G401.6 (cell line): ENCODE results near the gene LEMD2.
A peak's percentile ranks its signal among the peaks of the same experiment; 100 is the strongest.

Experiments used
- FAIRE-seq: peaks from 2 replicates; lab custom pipeline; 2012; peaks lifted over from hg19 to GRCh38; lab: Jason Lieb, UNC

Gene LEMD2

DNA sequence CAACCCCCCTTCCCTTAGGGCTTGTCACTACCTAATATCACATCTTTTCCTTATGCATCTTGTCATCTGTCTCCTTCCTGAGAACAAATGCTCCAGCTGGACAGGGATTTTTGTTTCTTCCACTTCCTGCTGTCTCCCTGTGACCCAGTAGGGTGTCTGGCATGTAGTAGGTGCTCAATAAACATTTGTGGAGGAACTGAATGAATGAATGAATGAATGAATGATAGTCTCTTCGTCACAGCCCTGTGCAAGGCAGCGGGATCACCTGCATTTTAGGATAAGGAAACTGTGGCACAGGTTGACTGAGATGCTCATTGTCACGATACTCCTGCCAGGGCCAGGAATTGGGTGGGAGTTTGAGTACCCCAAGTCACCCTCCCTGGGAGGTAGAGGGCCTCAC, 14.2 kb downstream of the LEMD2 start:
- FAIRE-seq, result no peak

DNA sequence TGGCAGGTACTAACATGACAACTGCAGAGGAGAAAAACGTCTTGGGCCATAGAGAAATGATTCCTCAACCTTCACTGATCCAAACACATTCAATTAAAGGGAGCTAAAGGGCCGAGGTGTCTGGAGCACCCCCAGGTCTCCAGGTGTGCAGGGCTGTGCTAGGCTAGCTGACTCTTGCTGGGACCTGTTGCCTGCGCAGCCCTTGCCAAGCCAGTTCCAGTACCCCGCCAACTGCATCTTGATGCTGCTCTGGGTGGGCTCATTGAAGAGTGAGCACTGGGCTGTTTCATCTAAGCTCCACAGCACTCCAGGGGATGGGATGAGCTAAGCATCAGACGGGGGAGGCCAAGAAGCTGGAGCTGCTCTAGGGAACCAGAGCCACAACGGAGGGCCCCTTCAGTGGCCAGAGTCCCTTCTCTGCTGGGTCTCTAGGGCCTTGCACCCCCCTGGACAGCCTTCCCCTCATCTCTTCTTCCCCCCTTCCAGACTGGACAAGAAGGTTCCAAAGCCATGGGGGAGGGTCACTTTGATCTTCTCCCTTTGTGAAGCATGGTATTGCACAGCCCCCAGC, 15.9 kb downstream of the LEMD2 start:
- no peak for FAIRE-seq

DNA sequence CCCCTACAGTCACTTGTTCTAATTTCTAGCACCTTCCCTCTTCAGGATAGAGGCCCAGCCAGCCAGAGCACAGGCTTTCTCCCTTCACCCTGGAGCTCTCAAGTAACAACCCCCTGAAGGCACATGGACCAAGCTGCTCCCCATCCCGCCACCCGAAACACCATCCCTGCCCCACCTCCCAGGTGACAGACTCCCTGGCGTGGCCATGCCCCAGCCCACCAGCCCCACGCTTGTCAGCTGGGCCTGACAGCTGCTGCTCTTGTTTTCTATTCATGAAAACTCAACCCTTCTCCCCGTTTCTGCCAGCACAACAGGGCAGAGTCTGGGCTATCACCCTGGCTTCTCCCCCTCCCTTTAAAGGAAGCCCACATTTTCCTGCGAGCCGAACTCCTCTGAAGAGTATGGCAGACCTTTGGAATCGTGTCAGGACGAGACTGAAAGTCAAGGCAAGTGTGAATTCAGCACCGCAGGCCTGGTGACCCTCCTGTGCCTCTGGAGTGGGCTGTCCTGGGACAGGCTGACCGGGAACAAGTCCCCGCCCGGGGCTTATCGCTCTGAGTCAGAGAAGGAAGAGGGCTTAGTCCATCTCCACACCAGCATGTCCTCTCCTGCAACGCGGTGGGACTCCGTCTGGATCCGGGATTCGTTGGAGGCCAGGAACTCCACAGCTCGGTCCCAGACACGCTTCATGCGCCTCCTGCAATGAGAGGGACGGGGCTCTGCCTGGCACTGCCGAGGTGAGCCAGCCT, 16.7 kb downstream of the LEMD2 start:
- FAIRE-seq, result no peak

DNA sequence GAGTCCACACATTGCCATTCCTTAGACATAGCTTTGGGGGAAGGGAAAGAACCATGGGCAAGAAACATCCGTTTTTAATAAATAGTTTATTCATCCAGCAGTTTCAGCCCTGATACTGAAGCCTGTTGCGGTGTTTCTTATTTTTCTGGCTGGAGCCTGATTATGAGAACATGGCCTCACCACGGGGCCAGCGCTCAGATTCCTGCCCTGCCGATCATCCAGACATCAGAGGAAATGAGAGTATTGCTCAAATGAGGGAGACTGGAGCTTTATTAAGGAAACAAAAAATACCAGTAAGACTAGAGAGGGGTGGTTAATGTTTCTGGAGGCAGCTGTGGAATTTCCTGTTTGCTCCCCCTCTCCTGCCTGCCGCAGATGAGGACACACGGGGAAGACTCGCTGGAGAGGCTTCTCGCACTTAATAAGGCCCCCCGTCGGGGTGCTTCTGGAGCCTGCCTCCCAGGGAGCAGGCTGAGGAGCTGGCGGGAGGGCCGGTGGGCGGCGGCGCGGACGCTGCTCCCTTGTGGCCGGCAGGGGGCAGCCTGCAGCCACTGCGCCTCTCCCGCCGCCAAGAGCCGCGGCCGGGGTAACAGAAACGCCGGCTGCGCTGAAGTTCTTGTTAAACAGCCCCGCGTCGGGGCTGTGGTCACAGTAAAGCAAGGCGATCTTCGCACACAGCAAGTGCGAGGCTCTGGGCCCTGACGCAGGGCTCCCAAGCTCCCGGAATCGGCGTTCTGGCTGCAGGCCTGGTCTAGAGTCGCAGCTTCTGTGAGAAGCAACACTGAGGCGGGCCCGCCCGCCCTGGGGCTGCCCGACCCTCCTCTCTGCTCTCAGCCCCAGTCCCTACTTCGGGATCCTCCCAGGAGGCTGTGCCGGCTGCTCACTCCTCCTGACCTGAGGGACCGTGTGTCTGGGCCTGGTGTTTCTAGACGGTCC, 17.5 kb downstream of the LEMD2 start:
- peak; percentile 89 for FAIRE-seq

DNA sequence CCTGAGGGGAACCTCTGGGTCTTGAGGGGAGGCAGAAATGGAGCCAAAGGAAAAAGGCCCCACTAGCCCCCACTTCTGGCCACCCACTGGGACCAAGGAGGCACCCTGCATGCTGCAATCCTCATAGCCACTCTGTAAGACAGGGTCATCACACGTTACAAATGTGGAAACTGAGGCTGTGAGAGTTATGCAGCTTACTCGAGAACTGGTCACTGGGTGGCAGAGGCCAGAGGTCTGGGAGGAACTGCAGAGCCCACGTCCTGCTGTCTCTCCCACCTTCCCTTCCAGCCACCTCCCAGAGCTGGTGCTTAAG, 18.1 kb downstream of the LEMD2 start:
- FAIRE-seq, result no peak

DNA sequence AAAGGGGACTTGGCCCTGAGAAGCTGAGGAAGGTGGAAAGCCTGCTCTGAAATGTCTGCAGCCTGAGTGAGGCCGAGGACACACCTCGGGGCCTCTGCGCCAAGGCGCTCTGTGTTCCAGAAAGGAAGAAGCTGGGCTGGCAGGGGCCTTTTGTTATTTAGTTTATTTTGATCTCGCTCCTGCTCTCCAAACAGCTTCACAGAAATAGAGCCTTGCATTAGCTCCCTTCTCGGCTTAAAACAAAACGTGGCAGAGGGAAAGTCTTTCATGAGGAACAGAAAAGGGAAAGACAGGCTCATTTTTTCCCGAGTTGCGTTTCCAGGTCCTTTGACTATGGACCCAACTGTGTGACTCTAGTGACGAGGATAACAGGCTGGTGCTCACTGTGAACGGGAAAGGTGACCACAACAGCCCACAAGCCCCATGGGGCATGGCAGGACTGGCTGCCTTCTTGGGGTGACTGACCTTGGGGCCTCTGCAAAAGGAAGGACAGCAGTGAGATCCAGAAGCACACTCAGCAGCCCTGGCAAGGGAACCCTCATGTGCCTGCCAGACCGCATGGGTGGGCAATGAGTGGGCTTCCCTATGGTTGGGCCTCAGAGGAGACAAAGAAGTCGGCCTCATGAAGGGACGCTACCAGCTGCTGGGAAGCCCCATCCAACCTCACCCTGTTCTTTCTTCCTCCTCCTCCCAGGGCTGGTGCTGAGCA, 18.7 kb downstream of the LEMD2 start:
- no peak for FAIRE-seq

DNA sequence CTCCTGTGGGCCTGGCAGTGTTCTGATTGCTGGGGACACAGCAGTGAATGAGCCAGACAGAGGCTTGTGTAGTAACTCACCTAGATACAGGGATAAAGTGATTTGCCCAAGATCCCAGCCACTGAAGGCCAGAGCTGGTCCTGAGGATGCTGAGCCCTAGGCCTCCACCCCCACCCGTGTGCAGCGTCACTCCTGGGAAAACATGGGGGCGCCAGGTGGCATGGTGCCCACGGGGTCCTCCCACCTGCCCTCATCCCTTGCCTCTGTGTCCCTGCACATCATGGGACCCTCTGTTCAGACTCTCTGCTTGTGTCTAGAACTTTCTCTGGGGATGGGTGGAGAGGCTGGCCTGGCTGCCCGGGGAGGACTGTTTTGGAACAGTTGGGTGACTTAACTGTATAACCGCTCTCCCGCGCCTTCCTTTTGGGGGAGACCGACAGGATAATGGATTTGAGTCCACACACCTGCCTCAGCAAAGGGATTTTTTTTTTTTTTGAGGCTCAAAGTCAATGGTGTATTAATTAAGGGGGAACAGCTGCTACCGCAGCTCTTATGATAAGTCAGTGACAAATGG, 19.6 kb downstream of the LEMD2 start:
- FAIRE-seq, result no peak

DNA sequence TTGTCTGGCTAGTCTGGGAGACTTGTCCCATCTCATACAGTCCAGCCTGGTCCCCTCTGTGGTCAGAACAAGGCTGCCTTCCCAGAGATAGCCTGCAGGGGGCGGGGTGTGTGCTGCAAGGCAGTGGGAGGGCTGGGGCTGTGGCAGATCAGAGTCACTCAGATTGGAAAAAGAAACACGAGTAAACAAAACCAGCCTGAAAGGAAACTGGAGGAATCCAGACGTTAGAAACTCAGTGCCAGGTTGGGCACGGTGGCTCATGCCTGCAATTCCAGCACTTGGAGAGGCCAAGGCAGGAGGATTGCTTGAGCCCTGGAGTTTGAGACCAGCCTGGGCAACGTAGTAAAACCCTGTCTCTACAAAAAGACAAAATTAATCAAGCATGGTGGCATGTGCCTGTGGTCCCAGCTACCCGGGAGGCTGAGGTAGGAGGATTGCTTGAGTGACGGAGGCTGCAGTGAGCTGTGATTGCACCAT, 20.2 kb downstream of the LEMD2 start:
- peak; percentile 54 for FAIRE-seq

DNA sequence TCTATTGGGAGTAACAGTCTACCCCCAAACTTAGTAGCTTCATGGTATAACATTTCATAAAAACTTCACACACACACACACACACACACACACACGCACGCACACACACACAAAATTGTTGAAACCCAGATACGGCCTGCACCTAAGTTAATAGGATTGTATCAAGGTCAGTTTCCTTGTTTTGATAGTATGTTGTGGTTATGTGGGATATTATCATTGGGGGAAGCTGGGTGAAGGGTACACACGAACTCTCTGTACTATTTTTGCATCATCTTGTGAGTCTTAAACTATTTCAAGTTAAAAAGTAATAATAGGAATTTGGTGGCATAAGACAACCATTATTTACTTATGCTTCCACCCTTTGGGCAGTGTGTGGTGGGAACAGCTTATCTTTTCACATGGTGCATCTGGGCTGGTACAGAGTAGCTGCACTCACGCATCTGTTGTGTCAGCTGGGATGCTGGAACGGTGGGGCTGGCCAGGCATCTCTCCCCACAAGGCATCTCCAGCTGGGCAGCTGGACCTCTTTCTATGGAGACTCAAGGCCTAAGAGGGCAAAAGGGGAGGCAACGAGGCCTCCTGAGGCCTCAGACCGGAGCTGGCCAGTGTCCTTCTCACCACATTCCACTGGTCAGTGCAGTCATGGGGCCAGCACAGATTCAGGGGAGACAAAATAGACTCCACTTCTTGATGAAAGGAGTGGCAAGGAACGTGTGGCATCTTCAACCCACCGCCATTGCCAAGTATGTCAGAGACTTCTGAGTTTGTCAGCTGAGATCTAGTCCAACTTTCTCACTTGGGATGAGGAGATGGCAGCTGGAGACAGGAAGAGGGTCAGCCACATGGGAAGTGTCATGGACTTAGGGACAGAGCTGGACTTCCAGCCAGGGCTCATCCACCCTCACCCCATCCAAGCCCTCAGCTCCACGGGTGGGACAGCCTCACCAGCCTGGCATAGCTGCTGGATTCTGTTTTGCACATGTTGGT, 21.7 kb downstream of the LEMD2 start:
- no peak for FAIRE-seq

DNA sequence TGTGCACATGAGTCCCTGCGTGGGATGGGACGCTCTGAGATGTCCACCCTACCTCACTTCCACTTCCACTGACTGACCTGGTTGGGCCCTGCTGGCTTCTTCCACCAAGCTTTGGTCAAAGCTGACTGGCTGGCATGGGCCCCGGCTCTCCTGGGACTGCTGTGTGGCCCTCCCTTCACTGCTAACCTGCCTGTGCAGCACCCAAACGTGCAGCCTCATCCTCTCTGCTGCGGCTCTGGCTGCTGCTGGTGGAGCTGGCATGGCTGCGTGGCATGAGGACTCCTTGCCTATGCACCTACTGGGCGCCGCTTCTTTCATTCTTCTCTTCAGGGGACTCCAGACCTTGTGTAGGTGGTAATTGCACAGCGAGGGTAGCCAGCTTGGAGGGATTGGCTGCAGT, 23.6 kb downstream of the LEMD2 start:
- no peak for FAIRE-seq

DNA sequence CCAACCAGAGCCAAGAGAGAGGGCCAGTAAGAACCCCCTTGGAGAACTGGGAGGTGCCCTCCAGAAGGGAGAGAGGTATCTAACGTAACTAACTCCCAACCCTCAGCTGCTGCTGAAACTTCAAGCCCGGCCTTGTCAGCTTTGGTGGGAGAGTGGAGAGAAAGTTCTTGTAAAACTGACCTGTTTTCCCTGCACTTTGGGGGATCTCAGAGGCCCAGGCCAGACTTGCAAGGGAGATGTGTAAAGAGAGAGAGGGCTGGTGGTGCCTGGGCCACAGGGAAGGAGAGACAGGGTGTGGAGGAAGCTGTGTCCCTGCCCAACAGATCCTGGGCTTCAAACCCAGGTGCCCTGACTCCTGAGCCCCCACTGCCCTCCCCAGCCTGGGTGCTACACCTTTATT, 24.9 kb downstream of the LEMD2 start:
- FAIRE-seq, result no peak

DNA sequence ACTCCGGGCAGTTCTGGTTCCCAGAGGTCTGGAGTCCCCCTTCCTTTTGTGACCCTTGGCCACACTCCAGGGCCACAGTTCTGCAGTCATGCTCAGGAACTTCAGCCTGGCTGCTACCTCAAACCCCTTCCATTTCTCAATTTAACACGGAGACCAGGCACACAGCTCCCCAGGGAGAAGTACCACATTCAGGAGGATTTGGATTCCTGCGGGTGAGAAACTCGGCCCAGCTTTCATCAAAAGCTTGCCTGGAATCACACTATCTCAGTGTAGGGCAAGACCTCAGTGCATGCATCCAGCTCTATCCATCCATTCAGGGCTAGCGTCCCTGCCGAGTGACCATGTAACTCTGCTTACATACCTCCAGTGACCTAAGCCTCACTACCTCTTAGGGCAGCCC, 25.4 kb downstream of the LEMD2 start:
- no peak for FAIRE-seq

DNA sequence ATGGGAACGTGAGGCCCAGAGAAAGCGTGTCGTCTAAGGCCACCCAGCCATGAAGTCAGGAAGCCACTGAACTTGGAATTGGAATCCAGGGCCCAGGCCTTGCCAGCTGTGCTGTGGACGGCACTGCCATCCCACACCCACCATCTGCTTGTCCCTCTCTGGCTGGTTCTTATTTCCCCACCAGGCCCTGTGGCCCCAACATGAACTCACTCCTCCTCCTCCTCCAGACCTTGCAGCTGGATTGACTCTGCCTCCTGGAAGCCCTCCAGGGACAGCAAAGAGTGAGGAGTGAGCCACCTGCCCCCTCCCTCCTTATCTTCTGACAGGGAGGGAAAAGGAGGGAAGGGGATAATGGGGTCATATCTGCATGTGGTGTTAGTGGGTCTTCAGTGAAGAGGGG, 26.2 kb downstream of the LEMD2 start:
- FAIRE-seq, result no peak

DNA sequence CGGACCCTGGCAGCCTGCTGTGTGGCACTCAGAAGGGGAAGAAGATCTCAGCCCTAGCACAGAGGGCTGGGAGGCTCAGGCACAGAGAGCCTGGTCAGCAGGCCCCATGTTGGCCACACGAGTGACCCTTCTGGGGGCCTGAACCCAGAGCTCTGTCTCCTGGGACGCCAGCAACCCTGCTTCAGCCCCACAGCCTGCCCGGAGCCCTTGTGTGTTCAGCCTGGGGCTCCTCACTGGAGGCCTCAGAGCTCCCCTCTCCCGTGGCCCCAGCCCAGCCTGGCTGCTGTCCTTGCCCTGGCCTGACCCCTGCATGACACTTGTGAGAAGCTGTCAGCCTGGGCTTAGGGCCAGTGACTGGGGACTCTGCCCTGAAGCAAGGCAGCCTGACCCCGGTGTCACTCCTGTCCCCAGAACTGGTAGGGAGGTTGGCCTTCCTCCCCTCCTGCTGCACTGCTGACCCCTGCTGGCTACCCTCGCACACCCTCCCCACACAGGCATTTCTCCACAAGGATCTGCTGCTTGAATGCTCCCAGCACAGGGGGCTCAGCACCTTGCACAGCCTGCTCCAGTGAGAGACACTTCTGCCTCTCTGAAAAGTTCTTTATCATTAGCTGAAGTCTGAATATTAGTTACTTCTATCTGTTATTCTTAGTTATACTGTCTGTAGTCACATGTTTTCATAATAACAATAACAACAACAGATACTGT, 26.9 kb downstream of the LEMD2 start:
- no peak for FAIRE-seq

DNA sequence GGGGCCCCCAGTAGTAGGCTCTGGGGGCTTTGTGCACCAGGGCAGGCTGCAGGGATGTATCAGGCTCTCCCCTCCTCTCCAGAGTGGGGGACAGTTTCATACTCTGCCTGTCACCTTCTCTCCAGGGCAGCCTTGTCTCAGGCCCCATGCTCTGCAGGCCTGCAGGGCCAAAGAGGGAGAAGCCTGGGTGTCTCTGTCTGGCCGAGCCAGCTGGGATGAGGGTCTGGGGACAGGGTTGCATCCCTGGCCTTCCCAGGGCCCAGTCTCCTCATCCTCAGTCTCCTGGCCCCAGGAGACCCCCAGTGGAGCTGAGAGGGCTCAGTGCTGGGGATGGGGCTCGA, 27.4 kb downstream of the LEMD2 start:
- FAIRE-seq, result no peak

DNA sequence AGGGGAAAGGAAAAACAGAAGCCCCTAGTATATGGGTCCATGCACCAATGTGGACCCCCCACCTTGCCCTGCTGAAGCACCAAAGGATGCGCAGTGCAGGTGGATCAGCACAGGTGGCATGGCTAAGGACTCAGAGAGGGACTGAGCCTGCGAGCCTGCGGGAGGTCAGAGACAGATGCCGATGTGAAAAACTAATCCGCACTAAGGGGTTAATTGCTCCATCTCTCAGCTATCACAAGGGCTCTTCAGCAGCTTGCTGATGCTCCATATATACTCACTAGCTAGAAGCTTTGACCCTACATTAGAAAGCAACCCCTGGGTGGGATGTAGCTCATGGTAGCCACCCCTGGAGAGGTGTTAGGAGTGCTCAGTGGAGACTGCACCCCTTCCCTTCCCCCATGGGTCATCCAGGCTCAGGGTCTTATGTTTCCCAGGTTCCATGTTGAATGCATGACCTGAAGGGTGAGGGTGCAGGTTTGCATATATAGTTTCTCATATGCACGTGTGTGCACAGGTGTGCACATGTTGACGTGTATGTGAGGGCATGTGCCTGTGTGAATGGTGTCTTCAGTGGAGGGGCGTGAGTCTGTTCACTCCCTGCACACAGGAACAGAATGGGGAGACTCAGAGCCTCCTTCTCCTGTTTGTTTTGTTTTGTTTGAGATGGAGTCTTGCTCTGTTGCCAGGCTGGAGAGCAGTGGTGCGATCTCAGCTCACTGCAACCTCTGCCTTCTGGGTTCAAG, 28.9 kb downstream of the LEMD2 start:
- FAIRE-seq, result no peak

DNA sequence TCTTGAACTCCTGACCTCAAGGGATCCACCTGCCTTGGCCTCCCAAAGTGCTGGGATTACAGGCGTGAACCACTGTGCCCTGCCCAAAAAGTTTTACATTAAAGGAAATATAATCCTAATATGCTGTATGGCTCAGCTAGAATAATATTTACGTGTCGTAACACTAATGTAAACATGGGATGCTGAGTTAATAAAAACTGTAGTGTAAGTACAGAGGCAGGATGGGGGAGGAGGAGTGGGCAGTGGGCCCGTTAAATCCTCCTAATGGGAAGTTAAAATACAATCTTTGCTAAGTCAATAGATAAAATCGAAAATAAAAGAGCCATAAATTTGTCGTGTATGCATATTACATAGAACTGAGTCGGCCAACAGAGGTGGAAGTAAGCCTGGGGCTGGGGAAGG, 30.1 kb downstream of the LEMD2 start:
- no peak for FAIRE-seq

DNA sequence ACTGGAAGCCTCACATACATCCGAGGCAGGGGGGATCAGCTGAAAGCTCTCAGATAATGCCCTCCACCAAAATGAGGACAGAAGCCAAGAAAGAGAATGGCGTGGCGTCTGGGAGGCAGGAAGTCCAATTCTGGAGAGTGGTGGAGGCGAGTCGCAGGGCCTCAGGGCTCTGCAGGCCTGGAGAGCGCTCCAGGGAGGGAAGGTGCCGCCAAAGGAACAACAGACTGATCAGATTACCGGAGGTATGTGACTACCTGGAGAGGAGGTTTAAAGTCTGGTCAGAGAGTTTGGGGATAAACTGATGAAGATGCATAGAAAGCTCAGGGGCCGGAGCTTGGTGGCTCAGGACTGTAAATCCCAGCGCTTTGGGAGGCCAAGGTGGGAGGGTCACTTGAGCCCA, 31.0 kb downstream of the LEMD2 start:
- no peak for FAIRE-seq

DNA sequence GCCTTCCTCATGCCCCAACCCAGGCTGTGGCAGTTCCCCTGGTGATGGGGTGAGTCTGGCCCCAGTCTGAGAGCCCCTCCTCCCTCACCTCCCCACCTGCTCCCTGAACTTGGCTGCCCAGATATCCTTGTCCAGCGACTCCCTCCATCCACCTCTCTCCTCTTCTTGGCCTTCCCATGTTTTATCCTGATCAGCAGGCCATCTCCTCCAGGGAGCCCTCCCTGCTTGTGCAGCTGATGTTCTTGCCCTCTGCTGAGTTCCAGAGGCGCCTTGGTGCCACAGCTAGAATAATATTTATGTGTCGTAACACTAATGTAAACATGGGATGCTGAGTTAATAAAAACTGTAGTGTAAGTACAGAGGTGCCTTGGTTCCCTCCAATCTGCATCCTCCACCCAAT, 31.8 kb downstream of the LEMD2 start:
- no peak for FAIRE-seq
